ENCODE data around the gene EDN2. TPM values are rescaled to one million over a fixed set of nuclear protein-coding genes. Genes with fewer than 3 reads are reported as not detected.

EDN2 gene
- polyA plus RNA-seq, 2 donors, result 6.9 to 32.1 TPM

- Histone ChIP-seq H3K4me3 (ENCODE audit: low read depth in 1 of 2, low read length in 2 of 2) (no peak overlapping the region), H3K4me1 (ENCODE audit: control insufficient read depth in 2 of 2, insufficient read depth in 2 of 2, low read length in 1 of 2) (peaks cover 12 to 44% of the 10 kb centered on the region in 2 donors)
Measured at GRCh38 chr1:41479808-41480160, 4.7 kb downstream of the EDN2 start.

DNA sequence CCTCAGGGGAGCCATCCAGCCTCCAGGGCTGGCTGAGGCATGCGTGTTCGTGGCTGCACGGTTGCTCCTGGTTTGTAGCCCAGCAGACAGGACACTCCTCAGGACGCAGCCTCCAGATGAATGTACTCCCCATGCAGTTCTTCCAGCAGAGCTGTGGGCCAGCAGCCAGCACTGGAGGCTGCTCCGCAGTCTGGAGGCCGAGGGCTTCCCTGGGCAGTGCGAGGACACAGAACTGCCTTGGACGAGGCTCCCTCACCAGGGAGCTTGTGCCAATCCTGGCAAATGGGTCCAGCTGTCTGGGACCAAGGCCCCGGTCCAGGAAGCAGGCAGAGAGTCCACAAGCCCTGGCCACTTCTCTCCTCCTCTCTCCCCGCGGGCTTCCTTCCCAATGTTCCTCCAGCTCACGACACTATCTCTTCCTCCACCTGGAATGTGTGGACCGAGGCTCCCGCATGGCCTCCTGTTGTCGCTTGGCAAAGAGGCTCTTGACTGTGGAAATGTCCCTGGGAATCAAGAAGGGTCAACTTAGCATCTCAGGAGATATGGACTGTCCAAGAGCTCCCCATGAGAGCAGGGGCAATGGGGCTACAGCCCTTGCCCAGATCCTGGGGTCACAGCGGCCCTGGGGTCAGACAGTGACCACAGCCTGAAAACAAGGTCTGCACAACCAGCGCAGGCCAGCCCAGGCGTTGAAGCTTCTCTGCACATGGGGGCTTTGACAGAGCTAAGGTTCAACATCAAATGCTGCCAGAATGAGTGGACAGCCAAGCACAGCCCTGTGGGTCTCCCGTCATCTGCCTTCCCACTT lies 5.3 kb downstream of the EDN2 start:
- Histone ChIP-seq H3K27me3 (ENCODE audit: control insufficient read depth in 1 of 2, insufficient read depth in 2 of 2, low read length in 2 of 2) (no peaks in the 10 kb centered on the region), H3K9me3 (ENCODE audit: control insufficient read depth in 2 of 2, insufficient read depth in 1 of 2, low read depth in 1 of 2, low read length in 1 of 2) (no peaks in the 10 kb centered on the region), H3K4me3 (ENCODE audit: low read depth in 1 of 2, low read length in 2 of 2) (no peak overlapping the region), H3K36me3 (ENCODE audit: control insufficient read depth in 2 of 2, insufficient read depth in 2 of 2, low read length in 1 of 2) (no peaks in the 10 kb centered on the region), H3K4me1 (ENCODE audit: control insufficient read depth in 2 of 2, insufficient read depth in 2 of 2, low read length in 1 of 2) (peaks cover 16 to 44% of the 10 kb centered on the region in 2 donors), H3K27ac (ENCODE audit: low read depth in 2 of 2, low read length in 1 of 2) (no peak overlapping the region)
- 67 to 68% methylated on average over 19 of the region's 19 CpGs for WGBS, 2 donors

More at GRCh38 chr1:41479808-41480160, 4.7 kb downstream of the EDN2 start:
- Histone ChIP-seq H3K36me3 (ENCODE audit: control insufficient read depth in 2 of 2, insufficient read depth in 2 of 2, low read length in 1 of 2) (no peaks in the 10 kb centered on the region), H3K27ac (ENCODE audit: low read depth in 2 of 2, low read length in 1 of 2) (no peak overlapping the region), H3K27me3 (ENCODE audit: control insufficient read depth in 1 of 2, insufficient read depth in 2 of 2, low read length in 2 of 2) (no peaks in the 10 kb centered on the region), H3K9me3 (ENCODE audit: control insufficient read depth in 2 of 2, insufficient read depth in 1 of 2, low read depth in 1 of 2, low read length in 1 of 2) (peaks cover 0 to 2% of the 10 kb centered on the region in 2 donors)
- WGBS, 2 donors, result 83% methylated on average over 3 of the region's 3 CpGs

DNA sequence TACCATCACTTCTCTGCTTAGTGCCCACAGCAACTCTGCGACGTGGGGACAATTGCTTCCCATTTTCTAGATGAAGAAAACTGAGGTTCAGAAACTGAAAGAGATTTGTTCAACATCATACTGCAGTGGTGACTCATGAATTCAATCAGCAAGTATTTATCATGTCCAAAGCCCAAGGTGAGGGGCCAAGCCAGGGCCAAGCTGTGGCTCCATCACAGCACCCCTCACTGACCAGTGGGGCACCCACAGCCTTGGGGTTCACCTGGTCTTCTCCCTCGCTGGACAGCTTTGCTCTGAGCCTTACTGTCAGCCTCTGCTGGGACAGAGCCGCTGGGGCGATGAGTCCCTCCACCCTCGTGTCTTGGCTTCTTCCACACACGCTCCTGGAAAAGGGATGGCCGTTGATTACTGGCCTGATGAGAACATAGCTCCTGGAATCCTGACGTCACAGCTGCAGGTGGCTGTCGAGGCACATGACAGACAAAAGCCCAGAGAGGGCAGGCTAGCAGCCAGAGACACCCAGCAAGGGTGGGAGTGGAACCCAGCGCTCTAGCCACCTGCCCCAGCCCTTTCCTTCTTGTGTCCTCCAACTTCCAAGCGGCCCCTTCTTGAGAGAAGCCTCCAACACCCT lies 6.2 kb downstream of the EDN2 start:
- H3K9me3 ChIP-seq (ENCODE audit: control insufficient read depth in 2 of 2, insufficient read depth in 1 of 2, low read depth in 1 of 2, low read length in 1 of 2), result no peaks in the 10 kb centered on the region
- no peak overlapping the region for H3K27ac ChIP-seq (ENCODE audit: low read depth in 2 of 2, low read length in 1 of 2)
- no peaks in the 10 kb centered on the region for H3K27me3 ChIP-seq (ENCODE audit: control insufficient read depth in 1 of 2, insufficient read depth in 2 of 2, low read length in 2 of 2)
- no peaks in the 10 kb centered on the region for H3K36me3 ChIP-seq (ENCODE audit: control insufficient read depth in 2 of 2, insufficient read depth in 2 of 2, low read length in 1 of 2)
- peaks cover 18 to 42% of the 10 kb centered on the region in 2 donors for H3K4me1 ChIP-seq (ENCODE audit: control insufficient read depth in 2 of 2, insufficient read depth in 2 of 2, low read length in 1 of 2)
- no peak overlapping the region for H3K4me3 ChIP-seq (ENCODE audit: low read depth in 1 of 2, low read length in 2 of 2)
- 78 to 84% methylated on average over 12 of the region's 12 CpGs for WGBS, 2 donors

- Histone ChIP-seq H3K4me1 (ENCODE audit: control insufficient read depth in 2 of 2, insufficient read depth in 2 of 2, low read length in 1 of 2) (peaks cover 17 to 33% of the 10 kb centered on the region in 2 donors), H3K4me3 (ENCODE audit: low read depth in 1 of 2, low read length in 2 of 2) (no peak overlapping the region), H3K27me3 (ENCODE audit: control insufficient read depth in 1 of 2, insufficient read depth in 2 of 2, low read length in 2 of 2) (no peaks in the 10 kb centered on the region), H3K27ac (ENCODE audit: low read depth in 2 of 2, low read length in 1 of 2) (peak overlapping the region in 1 of 2 donors; percentile 27), H3K36me3 (ENCODE audit: control insufficient read depth in 2 of 2, insufficient read depth in 2 of 2, low read length in 1 of 2) (no peaks in the 10 kb centered on the region), H3K9me3 (ENCODE audit: control insufficient read depth in 2 of 2, insufficient read depth in 1 of 2, low read depth in 1 of 2, low read length in 1 of 2) (no peaks in the 10 kb centered on the region)
- WGBS, 2 donors, result 55% methylated on average over 11 of the region's 11 CpGs
Measured at GRCh38 chr1:41476807-41477361, 7.6 kb downstream of the EDN2 start.

DNA sequence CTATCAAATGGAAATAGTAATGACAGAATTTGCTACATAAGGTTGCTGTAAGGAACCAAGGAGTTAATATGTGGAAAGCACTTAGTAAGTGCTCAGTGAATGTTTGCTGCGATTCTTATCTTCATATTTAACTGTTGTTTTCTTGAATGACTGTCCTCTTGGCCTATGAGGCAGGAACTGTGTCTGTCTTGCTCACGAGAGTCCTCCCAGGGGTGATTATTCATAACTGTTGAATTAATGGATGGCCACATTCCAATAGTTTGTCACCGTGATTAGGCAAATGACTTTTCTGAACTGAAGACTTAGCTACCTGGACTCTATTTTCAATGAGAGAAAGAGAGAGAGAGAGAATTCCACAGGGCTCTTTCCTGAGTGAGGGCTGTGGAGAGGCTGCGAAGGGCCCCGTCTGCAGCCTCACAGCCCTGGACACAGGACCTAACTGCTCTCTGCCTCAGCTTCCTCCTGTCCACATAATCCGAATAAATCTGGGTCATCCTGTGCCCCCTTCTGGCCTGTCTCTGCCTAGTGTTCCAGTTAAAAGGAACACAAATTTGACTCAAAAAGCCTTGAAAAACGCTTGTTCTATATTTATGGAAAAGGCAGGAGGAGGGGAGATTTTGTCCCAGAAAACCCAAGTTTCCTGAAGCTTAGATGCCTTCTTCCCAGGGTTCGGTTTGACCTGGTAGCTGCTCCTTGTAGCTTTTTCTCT lies 8.5 kb downstream of the EDN2 start:
- H3K27me3 ChIP-seq (ENCODE audit: control insufficient read depth in 1 of 2, insufficient read depth in 2 of 2, low read length in 2 of 2), result no peaks in the 10 kb centered on the region
- H3K36me3 ChIP-seq (ENCODE audit: control insufficient read depth in 2 of 2, insufficient read depth in 2 of 2, low read length in 1 of 2), result no peaks in the 10 kb centered on the region
- peaks cover 17 to 33% of the 10 kb centered on the region in 2 donors for H3K4me1 ChIP-seq (ENCODE audit: control insufficient read depth in 2 of 2, insufficient read depth in 2 of 2, low read length in 1 of 2)
- no peak overlapping the region for H3K4me3 ChIP-seq (ENCODE audit: low read depth in 1 of 2, low read length in 2 of 2)
- 50 to 55% methylated on average over 8 of the region's 8 CpGs for WGBS, 2 donors
- peak overlapping the region; percentile 52 to 56 for H3K27ac ChIP-seq (ENCODE audit: low read depth in 2 of 2, low read length in 1 of 2)
- H3K9me3 ChIP-seq (ENCODE audit: control insufficient read depth in 2 of 2, insufficient read depth in 1 of 2, low read depth in 1 of 2, low read length in 1 of 2), result no peaks in the 10 kb centered on the region

GRCh38 chr1:41475346-41475745 lies 9.1 kb downstream of the EDN2 start:
- H3K4me1 ChIP-seq (ENCODE audit: control insufficient read depth in 2 of 2, insufficient read depth in 2 of 2, low read length in 1 of 2), result peaks cover 17 to 33% of the 10 kb centered on the region in 2 donors
- no peaks in the 10 kb centered on the region for H3K9me3 ChIP-seq (ENCODE audit: control insufficient read depth in 2 of 2, insufficient read depth in 1 of 2, low read depth in 1 of 2, low read length in 1 of 2)
- 78% methylated on average over 4 of the region's 4 CpGs for WGBS, 2 donors
- H3K27ac ChIP-seq (ENCODE audit: low read depth in 2 of 2, low read length in 1 of 2), result peak overlapping the region; percentile 6 to 73
- no peaks in the 10 kb centered on the region for H3K27me3 ChIP-seq (ENCODE audit: control insufficient read depth in 1 of 2, insufficient read depth in 2 of 2, low read length in 2 of 2)
- H3K36me3 ChIP-seq (ENCODE audit: control insufficient read depth in 2 of 2, insufficient read depth in 2 of 2, low read length in 1 of 2), result no peaks in the 10 kb centered on the region
- H3K4me3 ChIP-seq (ENCODE audit: low read depth in 1 of 2, low read length in 2 of 2), result no peak overlapping the region

DNA sequence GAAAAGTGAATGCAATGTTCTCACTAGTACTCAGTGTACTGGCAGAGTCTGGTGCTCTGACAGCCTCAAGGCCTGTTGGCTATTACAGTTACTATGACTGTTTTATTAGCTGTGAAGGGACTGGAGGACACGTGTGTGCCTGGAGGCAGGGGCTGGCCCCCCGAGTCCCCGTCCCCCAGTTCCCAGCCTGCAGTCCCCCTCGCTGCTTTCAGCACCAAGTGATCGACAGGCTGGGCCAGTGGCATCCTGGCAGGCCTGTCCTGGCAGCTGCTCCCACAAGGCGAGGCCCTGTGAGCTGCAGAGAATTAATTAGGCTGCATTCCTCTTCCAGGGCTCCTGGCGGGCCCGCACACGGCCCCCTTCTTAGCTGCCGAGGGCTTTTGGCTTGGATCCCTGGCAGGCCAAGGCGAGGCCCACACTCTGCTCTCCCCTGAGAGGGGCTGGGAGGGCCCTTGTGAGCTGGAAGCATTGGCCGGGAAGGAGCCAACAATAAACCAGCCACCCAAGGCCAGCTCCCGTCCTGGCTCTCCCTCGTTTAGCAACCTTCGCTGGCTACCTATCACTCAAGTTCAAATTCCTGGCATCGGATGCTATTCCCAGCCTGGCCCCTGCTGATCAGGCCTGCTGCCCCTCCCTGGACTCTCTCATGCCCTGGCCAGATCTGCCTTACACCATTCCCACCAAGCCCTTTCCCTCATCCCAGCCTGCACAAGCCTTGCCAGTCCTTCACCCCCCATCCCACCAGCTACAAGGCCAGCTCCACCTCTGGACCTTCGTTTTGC lies 9.8 kb downstream of the EDN2 start:
- Histone ChIP-seq H3K9me3 (ENCODE audit: control insufficient read depth in 2 of 2, insufficient read depth in 1 of 2, low read depth in 1 of 2, low read length in 1 of 2) (no peaks in the 10 kb centered on the region), H3K27me3 (ENCODE audit: control insufficient read depth in 1 of 2, insufficient read depth in 2 of 2, low read length in 2 of 2) (no peaks in the 10 kb centered on the region), H3K4me3 (ENCODE audit: low read depth in 1 of 2, low read length in 2 of 2) (no peak overlapping the region), H3K4me1 (ENCODE audit: control insufficient read depth in 2 of 2, insufficient read depth in 2 of 2, low read length in 1 of 2) (peaks cover 17 to 33% of the 10 kb centered on the region in 2 donors), H3K36me3 (ENCODE audit: control insufficient read depth in 2 of 2, insufficient read depth in 2 of 2, low read length in 1 of 2) (no peaks in the 10 kb centered on the region), H3K27ac (ENCODE audit: low read depth in 2 of 2, low read length in 1 of 2) (peak overlapping the region; percentile 6 to 73)
- 32 to 38% methylated on average over 17 of the region's 17 CpGs for WGBS, 2 donors

DNA sequence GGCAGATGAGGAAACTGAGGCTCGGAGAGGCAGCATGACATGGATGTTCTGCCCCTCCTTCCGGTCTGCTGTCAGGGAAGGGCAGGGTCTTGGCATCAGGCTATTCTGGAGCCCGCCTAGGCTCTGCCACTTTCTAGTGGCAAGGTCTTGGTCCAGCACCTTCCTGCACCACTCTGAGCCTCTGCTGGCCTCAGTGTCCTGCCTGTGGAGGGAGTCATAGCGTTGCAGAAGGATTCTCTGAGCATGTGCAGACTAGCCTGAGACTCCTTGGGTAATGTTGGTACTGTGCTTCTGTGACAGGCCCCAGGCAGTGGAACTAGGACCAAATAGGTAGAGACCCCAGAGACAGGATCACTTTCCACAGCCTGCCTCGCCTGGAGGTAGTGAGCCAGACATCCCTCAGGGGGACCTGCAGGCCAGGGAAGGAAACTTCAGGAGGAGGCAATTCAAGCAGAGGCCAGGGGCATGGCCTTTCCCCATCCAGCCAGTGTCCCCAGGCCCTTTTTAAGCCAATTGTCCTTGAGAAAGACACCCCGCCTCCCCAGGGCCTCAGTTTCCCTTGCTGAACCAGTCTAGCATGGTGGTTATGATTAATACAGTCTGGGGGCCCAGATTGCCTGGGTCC lies 10.6 kb downstream of the EDN2 start:
- Histone ChIP-seq H3K27me3 (ENCODE audit: control insufficient read depth in 1 of 2, insufficient read depth in 2 of 2, low read length in 2 of 2) (no peaks in the 10 kb centered on the region), H3K36me3 (ENCODE audit: control insufficient read depth in 2 of 2, insufficient read depth in 2 of 2, low read length in 1 of 2) (no peaks in the 10 kb centered on the region), H3K4me1 (ENCODE audit: control insufficient read depth in 2 of 2, insufficient read depth in 2 of 2, low read length in 1 of 2) (peaks cover 15 to 32% of the 10 kb centered on the region in 2 donors), H3K9me3 (ENCODE audit: control insufficient read depth in 2 of 2, insufficient read depth in 1 of 2, low read depth in 1 of 2, low read length in 1 of 2) (no peaks in the 10 kb centered on the region), H3K4me3 (ENCODE audit: low read depth in 1 of 2, low read length in 2 of 2) (no peak overlapping the region), H3K27ac (ENCODE audit: low read depth in 2 of 2, low read length in 1 of 2) (no peak overlapping the region)
- WGBS, 2 donors, result 71 to 76% methylated on average over 6 of the region's 6 CpGs
